ENCODE measurements around the gene SPOCK2. TPM values are rescaled to one million over a fixed set of nuclear protein-coding genes. Genes with fewer than 3 reads are reported as not detected.

Gene SPOCK2
- total RNA-seq, 1 donor: 0.36 TPM

DNA sequence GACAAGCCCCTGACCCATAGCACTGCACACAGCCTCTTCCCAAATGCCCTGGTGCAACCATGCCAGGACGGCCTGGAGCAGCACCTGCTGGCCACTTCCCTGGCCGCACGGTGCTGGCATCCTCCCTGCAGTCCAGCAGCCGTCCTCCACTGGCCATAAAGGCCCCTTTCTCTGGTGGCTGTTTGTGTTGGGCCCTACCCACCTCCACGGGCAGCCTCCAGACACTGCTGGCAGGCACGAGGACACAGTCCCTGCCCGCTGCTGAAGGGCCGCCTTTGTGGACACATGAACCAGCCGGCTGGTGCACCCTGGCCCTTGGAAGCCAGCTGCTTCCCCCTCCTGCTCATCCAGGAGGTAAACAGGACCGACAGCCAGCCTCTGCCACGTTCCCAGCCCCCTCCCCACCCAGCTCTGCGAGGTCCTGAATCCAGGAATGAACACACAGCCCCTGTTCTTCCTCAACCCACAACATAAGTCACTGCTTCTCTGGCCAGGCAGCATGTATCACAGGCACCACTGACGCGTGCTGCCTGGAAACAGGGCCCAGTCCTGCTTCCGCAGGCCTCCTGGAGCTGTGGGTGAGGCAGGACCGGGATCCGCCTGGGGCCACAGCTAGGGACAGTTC is 43.8 kb downstream of the SPOCK2 start:
- H3K4me3 ChIP-seq (ENCODE audit: insufficient read depth, low read length): no peak overlapping the region
- DNase-seq (ENCODE audit: insufficient read length, low spot score, missing footprints): peak; percentile 26
- peaks cover 2% of the 10 kb centered on the region for H3K4me1 ChIP-seq (ENCODE audit: insufficient read depth, low read length)
- H3K27ac ChIP-seq (ENCODE audit: low read depth, low read length): no peak overlapping the region
- no peak overlapping the region for H2AFZ ChIP-seq (ENCODE audit: low read length)
- no peaks in the 10 kb centered on the region for H3K9me3 ChIP-seq (ENCODE audit: low read depth, low read length)
- H3K4me2 ChIP-seq (ENCODE audit: insufficient read depth, low read length): no peak overlapping the region
- no peaks in the 10 kb centered on the region for H3K79me2 ChIP-seq (ENCODE audit: insufficient read depth, low read length)
- H3K27me3 ChIP-seq (ENCODE audit: insufficient read depth, low read length): no peaks in the 10 kb centered on the region
- no peaks in the 10 kb centered on the region for H4K20me1 ChIP-seq (ENCODE audit: insufficient read depth, low read length)
- H3K36me3 ChIP-seq (ENCODE audit: insufficient read depth, low read length): no peaks in the 10 kb centered on the region
- peak; percentile 31 for TF ChIP-seq CTCF (IDR thresholded peaks at IDR 0.05; ENCODE audit: extremely low read depth, low read depth, low read length)

GRCh38 chr10:72043016-72043834 is 45.1 kb downstream of the SPOCK2 start:
- DNase-seq (ENCODE audit: insufficient read length, low spot score, missing footprints): peak; percentile 79
- Histone ChIP-seq H4K20me1 (ENCODE audit: insufficient read depth, low read length) (no peaks in the 10 kb centered on the region), H2AFZ (ENCODE audit: low read length) (no peak overlapping the region), H3K4me2 (ENCODE audit: insufficient read depth, low read length) (no peak overlapping the region), H3K9me3 (ENCODE audit: low read depth, low read length) (no peaks in the 10 kb centered on the region), H3K36me3 (ENCODE audit: insufficient read depth, low read length) (no peaks in the 10 kb centered on the region), H3K4me1 (ENCODE audit: insufficient read depth, low read length) (peaks cover 11% of the 10 kb centered on the region), H3K27me3 (ENCODE audit: insufficient read depth, low read length) (no peaks in the 10 kb centered on the region), H3K79me2 (ENCODE audit: insufficient read depth, low read length) (no peaks in the 10 kb centered on the region), H3K4me3 (ENCODE audit: insufficient read depth, low read length) (no peak overlapping the region), H3K27ac (ENCODE audit: low read depth, low read length) (no peak overlapping the region)
- no peak for TF ChIP-seq CTCF (IDR thresholded peaks at IDR 0.05; ENCODE audit: extremely low read depth, low read depth, low read length)

GRCh38 chr10:72041491-72041890 is 46.9 kb downstream of the SPOCK2 start:
- no peak for TF ChIP-seq CTCF (IDR thresholded peaks at IDR 0.05; ENCODE audit: extremely low read depth, low read depth, low read length)
- no peak overlapping the region for H3K27ac ChIP-seq (ENCODE audit: low read depth, low read length)
- peak; percentile 61 for DNase-seq (ENCODE audit: insufficient read length, low spot score, missing footprints)
- H3K4me2 ChIP-seq (ENCODE audit: insufficient read depth, low read length): no peak overlapping the region
- H2AFZ ChIP-seq (ENCODE audit: low read length): no peak overlapping the region
- H3K79me2 ChIP-seq (ENCODE audit: insufficient read depth, low read length): no peaks in the 10 kb centered on the region
- no peaks in the 10 kb centered on the region for H3K9me3 ChIP-seq (ENCODE audit: low read depth, low read length)
- H3K4me1 ChIP-seq (ENCODE audit: insufficient read depth, low read length): peaks cover 11% of the 10 kb centered on the region
- H3K4me3 ChIP-seq (ENCODE audit: insufficient read depth, low read length): no peak overlapping the region
- no peaks in the 10 kb centered on the region for H3K36me3 ChIP-seq (ENCODE audit: insufficient read depth, low read length)
- no peaks in the 10 kb centered on the region for H3K27me3 ChIP-seq (ENCODE audit: insufficient read depth, low read length)
- H4K20me1 ChIP-seq (ENCODE audit: insufficient read depth, low read length): no peaks in the 10 kb centered on the region

GRCh38 chr10:72039377-72039776 is 49.0 kb downstream of the SPOCK2 start:
- Histone ChIP-seq H2AFZ (ENCODE audit: low read length) (no peak overlapping the region), H3K79me2 (ENCODE audit: insufficient read depth, low read length) (no peaks in the 10 kb centered on the region), H3K9me3 (ENCODE audit: low read depth, low read length) (no peaks in the 10 kb centered on the region), H3K27ac (ENCODE audit: low read depth, low read length) (no peak overlapping the region), H4K20me1 (ENCODE audit: insufficient read depth, low read length) (no peaks in the 10 kb centered on the region), H3K4me3 (ENCODE audit: insufficient read depth, low read length) (no peak overlapping the region), H3K4me2 (ENCODE audit: insufficient read depth, low read length) (no peak overlapping the region), H3K4me1 (ENCODE audit: insufficient read depth, low read length) (peaks cover 11% of the 10 kb centered on the region), H3K36me3 (ENCODE audit: insufficient read depth, low read length) (no peaks in the 10 kb centered on the region), H3K27me3 (ENCODE audit: insufficient read depth, low read length) (no peaks in the 10 kb centered on the region)
- DNase-seq (ENCODE audit: insufficient read length, low spot score, missing footprints): no peak
- no peak for TF ChIP-seq CTCF (IDR thresholded peaks at IDR 0.05; ENCODE audit: extremely low read depth, low read depth, low read length)

All from osteoblast (primary cell).